Lung (tissue), 12 donors: Measurements from ENCODE around the gene PKN2. TPM values are rescaled to one million over a fixed set of nuclear protein-coding genes. Genes with fewer than 3 reads are reported as not detected.

ENCODE experiments used
- ATAC-seq: fragments of 200-7000 bp; cut with Tn5 transposase; one replicate; pipeline ENCODE4 v1.9.1; 2020; ENCODE audit warnings: moderate number of reproducible peaks; ENCODE audit not compliant: insufficient read depth, low FRiP score
- DNase-seq, 3 donors: peaks; one replicate each; pipeline ENCODE4 v3.0.0-alpha.2; 2013 to 2017
- H3K27ac ChIP-seq, 2 donors: one replicate each; pipeline ENCODE4 v1.5.1; 2013; ENCODE audit warnings: mild to moderate bottlenecking in 2 of 2, moderate library complexity in 2 of 2, control low read depth in 1 of 2, inconsistent platforms in 1 of 2, low read depth in 1 of 2, low read length in 1 of 2
- H3K27me3 ChIP-seq, 3 donors: one replicate each; pipeline ENCODE4 v1.5.1; 2013; ENCODE audit warnings: low read length in 2 of 3; ENCODE audit not compliant: control insufficient read depth in 3 of 3, insufficient read depth in 3 of 3
- H3K36me3 ChIP-seq, 4 donors: one replicate each; pipeline ENCODE4 v1.5.1; 2013; ENCODE audit warnings: low read length in 4 of 4, mild to moderate bottlenecking in 1 of 4, moderate library complexity in 1 of 4; ENCODE audit not compliant: control insufficient read depth in 4 of 4, insufficient read depth in 4 of 4
- H3K4me1 ChIP-seq, 5 donors: one replicate each; pipeline ENCODE4 v1.5.1; 2013; ENCODE audit warnings: low read length in 5 of 5, mild to moderate bottlenecking in 2 of 5, moderate library complexity in 1 of 5; ENCODE audit not compliant: control insufficient read depth in 5 of 5, insufficient read depth in 5 of 5
- H3K4me3 ChIP-seq: one replicate; pipeline ENCODE4 v1.5.1; 2013; ENCODE audit warnings: mild to moderate bottlenecking, control low read depth, moderate library complexity
- H3K9ac ChIP-seq, 2 donors: one replicate each; pipeline ENCODE4 v1.5.1; 2013; ENCODE audit warnings: low read length in 2 of 2, control low read depth in 1 of 2; ENCODE audit not compliant: insufficient read depth in 1 of 2
- H3K9me3 ChIP-seq, 4 donors: one replicate each; pipeline ENCODE4 v1.5.1; 2013; ENCODE audit warnings: low read length in 3 of 4, mild to moderate bottlenecking in 1 of 4, moderate library complexity in 1 of 4; ENCODE audit not compliant: control insufficient read depth in 4 of 4, insufficient read depth in 3 of 4
- CTCF ChIP-seq: IDR thresholded peaks from 2 replicates; pipeline ENCODE4 v1.5.1; 2012; ENCODE audit warnings: mild to moderate bottlenecking; ENCODE audit errors: control extremely low read depth, extremely low read depth
- WGBS, 2 donors: extraction: QIAGEN DNeasy Blood & Tissue Kit; methylation state at CpG; one replicate each; pipeline ENCODE4 v1.1.7; 2013; 5-methylcytosine and 5-hydroxymethylcytosine counted together
- polyA plus RNA-seq, 2 donors: library from polyadenylated mRNA; stranded (reverse); fragments of 200-250 nt; gene quantifications; one replicate each; pipeline ENCODE4 v1.2.1, GENCODE V29; 2013
- total RNA-seq, 2 donors: library from RNA; depleted of rRNA in 1 of 2; stranded (reverse); fragments of >200 nt in 1 of 2; gene quantifications; one replicate each; pipeline ENCODE4 v1.2.1, GENCODE V29; 2014 to 2021
- donor health status: control.
- donor health status: control.
- donor health status: Bipolar disorder and iron deficiency.
- donor health status: healthy.
- donor health status: DM: yes; HTN: yes; CAD: no.

PKN2 gene
- total and polyA plus RNA-seq, 4 donors = 9.5 to 130 (median 24.8) TPM

GRCh38 chr1:88722492-88722891, 38.4 kb downstream of the PKN2 start:
- ATAC-seq = no peak
- WGBS, 2 donors = 88 to 91% methylated on average over 5 of the region's 5 CpGs
- DNase-seq = no peak

GRCh38 chr1:88726697-88727096, 42.6 kb downstream of the PKN2 start:
- DNase-seq (no peak), ATAC-seq (no peak)
- no peak overlapping the region for H3K27ac ChIP-seq
- peaks cover 0 to 17% (median 10%) of the 10 kb centered on the region in 5 donors for H3K4me1 ChIP-seq
- no peaks in the 10 kb centered on the region for H3K27me3 ChIP-seq
- no peak for TF ChIP-seq CTCF
- no peak overlapping the region for H3K9ac ChIP-seq
- no peak overlapping the region for H3K4me3 ChIP-seq
- no peaks in the 10 kb centered on the region for H3K9me3 ChIP-seq
- peaks cover 0 to 8% (median 4%) of the 10 kb centered on the region in 4 donors for H3K36me3 ChIP-seq

More at GRCh38 chr1:88722492-88722891, 38.4 kb downstream of the PKN2 start:
- Histone ChIP-seq H3K4me3 (no peak overlapping the region), H3K36me3 (peaks cover 0 to 4% (median 2%) of the 10 kb centered on the region in 4 donors), H3K9ac (no peak overlapping the region), H3K4me1 (no peaks in the 10 kb centered on the region), H3K27ac (no peak overlapping the region), H3K27me3 (no peaks in the 10 kb centered on the region), H3K9me3 (no peaks in the 10 kb centered on the region)
- TF ChIP-seq CTCF = no peak

GRCh38 chr1:88727205-88727604, 43.1 kb downstream of the PKN2 start:
- ATAC-seq (no peak), DNase-seq (no peak)
- WGBS, 2 donors = 92 to 95% methylated on average over 1 of the region's 1 CpG
- no peak overlapping the region for H3K4me3 ChIP-seq
- no peak overlapping the region for H3K27ac ChIP-seq
- no peaks in the 10 kb centered on the region for H3K27me3 ChIP-seq
- no peak for TF ChIP-seq CTCF
- H3K4me1 ChIP-seq = peaks cover 0 to 21% (median 10%) of the 10 kb centered on the region in 5 donors
- no peaks in the 10 kb centered on the region for H3K9me3 ChIP-seq
- H3K36me3 ChIP-seq = peaks cover 0 to 7% (median 4%) of the 10 kb centered on the region in 4 donors
- no peak overlapping the region for H3K9ac ChIP-seq

- Histone ChIP-seq H3K4me3 (no peak overlapping the region), H3K9ac (no peak overlapping the region), H3K27ac (no peak overlapping the region), H3K9me3 (no peaks in the 10 kb centered on the region), H3K27me3 (no peaks in the 10 kb centered on the region), H3K4me1 (peaks cover 0 to 23% (median 10%) of the 10 kb centered on the region in 5 donors), H3K36me3 (peaks cover 0 to 7% (median 4%) of the 10 kb centered on the region in 4 donors)
- ATAC-seq = no peak
- TF ChIP-seq CTCF = no peak
- no peak for DNase-seq
- 91 to 99% methylated on average over 2 of the region's 2 CpGs for WGBS, 2 donors
Observed at GRCh38 chr1:88729297-88729696, 45.2 kb downstream of the PKN2 start.
